ENCODE measurements around the gene MAF.

DNA sequence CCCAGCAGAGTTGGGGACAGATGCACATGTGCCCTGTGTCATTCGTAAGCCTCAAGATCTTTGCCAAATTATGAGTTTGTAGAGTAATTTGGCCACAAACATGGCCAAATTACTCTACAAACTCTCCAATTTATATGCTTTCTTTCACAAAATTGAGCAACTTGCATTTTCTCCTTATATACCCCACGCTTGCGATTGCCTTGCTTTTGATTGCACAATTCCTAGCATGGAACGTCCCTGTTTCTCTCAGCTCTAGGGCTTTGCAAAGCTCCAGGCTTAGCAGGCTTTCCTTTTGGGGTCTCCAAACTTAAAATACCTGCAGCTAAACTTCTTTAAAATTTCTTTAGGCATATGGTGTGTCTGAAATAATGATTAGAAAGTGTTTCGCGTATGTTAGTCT, 28.5 kb upstream of the MAF start:
- no peak for TF ChIP-seq CTCF (IDR thresholded peaks at IDR 0.05; ENCODE audit: low read depth, low read length)
- TF ChIP-seq EZH2phosphoT487 (IDR thresholded peaks at IDR 0.05; ENCODE audit: low read depth): no peak
